HS-5 (cell line): ENCODE results near the gene IL1RN.

Source experiments
- DNase-seq: peaks from one replicate; pipeline ENCODE4 v3.0.0-alpha.2; 2012; ENCODE audit warnings: low read depth

IL1RN gene

DNA sequence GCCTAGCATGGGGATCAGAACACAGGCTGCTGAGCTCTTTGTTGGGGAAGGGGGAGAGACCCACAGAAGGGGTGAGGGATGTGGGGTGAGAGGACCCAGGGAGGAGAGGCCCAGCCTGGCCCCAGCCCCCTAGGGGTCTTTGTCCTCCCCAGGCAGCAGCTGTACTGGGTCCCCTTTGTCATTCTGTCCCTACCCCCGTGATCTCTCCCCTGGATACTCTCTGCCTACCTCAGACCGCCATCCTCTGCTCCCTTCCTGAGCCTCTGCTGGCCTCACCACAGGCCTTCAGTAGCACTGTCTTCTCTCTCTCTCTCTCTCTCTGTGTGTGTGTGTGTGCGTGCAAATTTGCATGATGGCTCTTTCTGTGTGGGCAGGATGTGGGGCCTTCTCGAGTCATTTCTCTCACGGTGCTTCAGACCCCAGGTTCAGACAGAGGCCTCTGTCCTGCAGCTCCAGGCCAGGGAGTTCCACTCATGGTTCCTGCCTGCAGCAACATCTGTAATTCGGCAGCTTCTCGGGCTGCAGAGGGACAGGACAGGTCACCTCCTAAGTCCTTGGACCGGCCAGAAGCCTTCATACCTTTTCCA is 47.7 kb downstream of the IL1RN start:
- DNase-seq: no peak

DNA sequence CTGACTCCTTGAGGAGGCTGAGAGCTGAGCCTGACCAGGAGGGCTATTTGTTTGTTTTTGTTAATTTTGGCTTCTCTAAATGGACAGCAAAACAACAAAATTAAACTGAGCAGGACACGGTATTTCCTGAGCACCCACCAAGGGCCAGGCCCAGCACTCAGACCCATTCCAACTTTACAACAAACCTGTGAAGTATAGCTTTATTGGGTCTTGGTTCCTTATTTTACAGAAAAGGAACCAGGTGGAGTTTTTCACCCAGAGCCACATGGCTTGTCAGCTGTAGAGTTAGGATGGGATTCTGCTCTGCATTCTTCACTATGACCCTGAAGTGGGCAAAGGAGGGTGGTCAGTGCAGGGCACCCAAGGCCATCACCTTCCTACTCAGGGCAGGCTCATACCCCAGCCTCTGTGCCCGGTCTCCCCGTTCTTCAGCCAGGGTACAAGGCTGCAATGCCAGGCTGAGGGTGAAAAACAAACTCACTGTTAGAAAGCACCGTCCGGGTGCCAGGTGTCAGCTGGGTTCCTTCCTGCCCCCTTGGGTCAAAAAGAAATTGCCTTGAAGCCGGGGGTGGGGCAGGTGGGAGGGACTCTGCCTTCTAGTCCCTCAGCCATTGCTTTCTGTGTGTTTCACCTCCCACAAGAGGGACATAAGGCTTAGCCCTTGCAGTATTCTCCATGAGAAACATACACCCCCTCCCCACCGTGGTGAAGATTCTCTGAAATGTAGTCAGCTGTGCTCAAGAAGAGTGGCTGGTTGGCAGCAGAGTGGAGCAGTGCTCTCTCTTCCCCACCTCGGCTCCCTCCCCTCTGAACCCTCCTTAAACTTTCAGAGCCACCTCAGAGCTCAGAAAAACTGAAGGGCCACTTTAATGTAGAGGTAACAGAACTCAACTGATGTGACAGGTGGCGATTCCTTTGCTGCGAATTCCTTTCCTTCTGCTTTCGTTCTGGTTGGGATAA is 48.6 kb downstream of the IL1RN start:
- DNase-seq: no peak

DNA sequence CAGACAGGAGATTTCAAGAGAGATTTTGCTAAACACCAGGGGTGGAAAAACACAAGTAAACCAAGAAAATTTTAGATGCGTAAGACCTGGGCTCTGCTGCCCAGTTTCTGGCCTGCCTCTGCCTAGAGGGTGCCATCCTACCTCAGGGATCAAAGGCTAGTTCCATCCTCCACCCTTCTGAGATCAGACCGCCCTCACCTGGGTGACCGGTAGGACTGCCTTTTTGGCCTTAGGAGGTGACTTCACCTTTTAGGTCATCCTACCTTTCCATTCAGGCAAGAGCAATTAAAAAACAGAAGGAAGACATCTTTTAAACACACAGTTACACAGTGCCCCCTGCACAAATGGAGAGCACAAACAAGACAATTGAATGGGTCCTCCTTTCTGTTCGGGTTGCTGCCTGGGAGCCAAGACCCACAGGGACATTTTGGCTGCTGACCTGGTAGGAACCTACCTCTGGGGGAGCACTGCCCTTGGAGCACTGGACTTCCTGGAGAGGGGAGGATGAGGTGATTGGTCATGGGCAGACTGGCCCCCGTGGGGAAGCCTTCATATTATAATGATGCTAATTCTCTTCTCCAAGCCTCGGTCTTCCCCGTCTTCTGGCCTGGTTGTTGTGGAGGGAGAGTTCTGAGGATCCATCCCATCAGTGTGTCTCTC is 49.4 kb downstream of the IL1RN start:
- no peak for DNase-seq

DNA sequence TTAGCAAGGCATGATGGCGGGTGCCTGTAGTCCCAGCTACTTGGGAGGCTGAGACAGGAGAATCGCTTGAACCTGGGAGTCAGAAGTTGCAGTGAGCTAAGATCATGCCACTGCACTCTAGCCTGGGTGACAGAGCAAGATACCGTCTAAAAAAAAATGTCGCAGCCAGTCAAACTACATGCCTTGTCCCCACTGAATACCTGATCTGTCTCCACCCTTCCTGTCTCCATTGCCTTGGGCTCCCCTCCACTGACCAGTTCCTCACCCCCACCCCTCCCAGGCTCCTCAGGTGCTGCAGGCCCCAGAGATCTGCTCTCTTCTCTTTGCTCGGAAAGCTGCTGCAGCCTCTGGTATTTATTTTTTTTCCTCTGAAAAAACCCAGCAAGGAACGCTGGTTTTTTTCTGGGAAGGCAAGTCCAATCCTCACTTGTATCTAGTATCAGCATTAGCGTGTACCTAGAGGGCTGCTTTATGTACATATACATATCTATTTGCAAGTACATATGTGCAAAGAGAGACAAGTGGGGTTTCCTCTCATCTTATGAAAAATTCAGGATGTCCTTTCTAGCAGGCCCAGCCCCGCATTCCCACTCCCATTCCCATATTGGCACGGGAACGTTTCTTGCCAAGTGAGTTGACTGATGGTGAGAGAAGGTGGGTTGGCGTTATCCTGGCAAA is 50.8 kb downstream of the IL1RN start:
- no peak for DNase-seq

DNA sequence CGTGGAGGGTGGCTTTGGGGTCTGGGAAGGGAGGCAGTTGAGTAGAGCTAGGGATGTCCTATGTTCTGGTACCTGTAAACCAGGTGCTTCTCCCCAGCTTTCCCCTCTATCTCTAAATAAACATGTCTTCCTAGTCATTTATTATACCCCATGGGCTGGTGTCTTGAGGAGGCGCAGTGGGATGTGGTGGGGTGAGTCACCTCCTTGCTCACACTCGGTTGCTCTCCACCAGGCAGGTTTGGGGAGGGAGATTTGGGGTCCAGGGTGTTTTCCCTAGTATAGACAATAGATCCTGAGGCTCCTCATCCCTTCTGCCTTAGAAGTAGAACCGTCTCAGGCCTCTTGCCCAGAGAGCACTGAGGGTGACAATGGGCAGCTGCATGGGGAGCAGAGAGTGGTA is 51.5 kb downstream of the IL1RN start:
- DNase-seq: no peak

DNA sequence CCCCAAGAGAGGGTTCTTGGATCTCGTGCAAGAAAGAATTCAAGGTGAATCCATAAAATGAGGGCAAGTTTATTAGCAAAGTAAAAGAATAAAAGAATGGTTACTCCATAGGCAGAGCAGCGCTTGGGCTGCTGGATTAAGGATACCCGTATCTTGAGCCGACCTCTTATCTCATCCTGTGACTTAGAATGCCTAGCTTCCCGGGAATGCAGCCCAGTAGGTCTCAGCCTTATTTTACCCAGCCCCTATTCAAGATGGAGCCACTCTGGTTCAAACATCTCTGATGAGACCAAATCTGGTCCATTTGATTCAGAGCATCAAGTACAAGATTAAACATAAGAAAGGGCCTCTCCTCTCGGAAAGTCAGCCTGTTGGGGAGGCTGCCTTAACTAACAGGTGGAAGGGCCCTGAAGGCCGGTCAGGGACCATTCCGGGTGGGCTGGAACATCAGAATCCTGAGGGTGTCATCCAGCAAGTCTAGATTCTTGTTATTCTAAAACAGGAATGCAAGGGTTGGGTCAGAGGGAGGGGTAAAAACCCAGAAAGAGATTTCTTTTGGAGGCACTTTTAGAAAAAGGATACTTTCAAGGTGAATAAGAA is 52.1 kb downstream of the IL1RN start:
- DNase-seq: no peak

DNA sequence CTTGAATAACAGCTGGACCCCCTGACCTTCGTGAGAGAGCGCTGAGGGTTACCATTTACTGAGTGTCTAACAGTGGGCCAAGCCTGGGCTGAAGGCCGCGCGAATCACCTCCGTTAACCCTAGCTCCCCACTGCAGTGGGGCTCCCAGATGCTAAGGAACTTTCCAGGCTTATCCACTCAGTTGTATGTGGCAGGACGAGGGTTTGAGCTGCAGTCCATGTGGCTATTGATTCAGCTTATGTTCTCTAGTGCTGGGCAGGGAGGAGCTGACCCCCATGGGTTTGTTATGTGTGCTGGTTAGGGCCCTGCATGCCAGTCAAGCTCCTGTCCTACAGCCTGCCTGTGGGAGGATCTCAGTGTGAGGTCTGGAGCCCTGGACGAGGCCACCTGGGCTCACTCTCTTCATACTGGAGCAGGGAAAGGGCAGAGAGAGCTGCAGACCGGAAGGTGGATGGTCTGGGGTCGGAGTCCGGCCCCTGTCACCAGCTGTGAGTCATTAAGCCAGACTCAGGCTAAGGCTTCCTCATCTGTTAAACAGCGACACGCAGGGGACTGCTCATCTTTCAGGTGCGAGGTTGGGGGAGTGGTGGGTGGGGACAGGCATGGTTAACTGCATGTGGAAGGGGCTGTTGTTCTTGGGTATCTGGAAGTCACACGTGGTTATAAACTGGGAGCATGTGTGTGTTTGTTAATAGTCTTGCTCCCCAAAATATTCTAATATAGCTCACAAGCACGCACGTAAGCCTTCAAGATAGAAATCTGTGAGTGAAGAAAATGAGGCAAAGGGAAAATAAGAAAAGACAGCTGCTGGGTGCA is 52.9 kb downstream of the IL1RN start:
- no peak for DNase-seq

DNA sequence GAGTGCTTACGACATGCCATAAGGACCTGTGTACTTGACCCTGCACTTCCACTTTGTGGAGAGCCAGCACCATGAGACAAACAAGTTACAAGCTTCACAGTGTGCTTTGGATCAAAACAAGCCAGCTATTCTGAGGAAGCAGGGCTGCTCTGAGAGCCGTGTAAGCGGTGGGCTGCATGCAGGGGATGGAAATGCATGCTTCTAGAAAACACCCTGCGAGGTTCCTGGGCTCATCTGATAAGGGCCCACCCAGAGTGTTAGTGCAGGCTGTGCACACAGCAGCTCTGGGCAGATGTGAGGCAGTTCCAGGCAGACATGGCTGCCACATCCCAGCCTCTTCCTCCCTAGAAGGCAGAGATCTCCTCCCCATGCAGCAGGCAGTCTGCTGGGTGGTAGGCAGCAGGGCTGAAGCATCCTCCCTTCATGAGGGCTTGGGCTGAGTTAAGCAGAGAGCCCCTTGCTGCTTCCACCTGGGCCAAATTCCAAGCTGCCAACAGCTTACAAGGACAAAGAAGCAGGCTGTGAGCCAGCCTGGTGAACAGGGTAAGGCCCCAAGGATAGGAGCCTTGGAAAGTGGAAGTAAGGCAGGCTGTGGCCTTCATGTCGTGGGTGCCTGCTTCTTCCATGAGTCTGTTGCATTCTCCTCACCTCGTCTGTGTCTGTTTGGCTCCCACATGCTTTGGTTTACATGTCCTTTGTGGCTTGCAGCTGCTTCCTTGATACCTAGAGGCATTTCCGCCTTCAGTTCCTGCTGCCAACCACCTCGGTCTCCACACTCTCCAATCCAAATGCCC is 54.1 kb downstream of the IL1RN start:
- no peak for DNase-seq

DNA sequence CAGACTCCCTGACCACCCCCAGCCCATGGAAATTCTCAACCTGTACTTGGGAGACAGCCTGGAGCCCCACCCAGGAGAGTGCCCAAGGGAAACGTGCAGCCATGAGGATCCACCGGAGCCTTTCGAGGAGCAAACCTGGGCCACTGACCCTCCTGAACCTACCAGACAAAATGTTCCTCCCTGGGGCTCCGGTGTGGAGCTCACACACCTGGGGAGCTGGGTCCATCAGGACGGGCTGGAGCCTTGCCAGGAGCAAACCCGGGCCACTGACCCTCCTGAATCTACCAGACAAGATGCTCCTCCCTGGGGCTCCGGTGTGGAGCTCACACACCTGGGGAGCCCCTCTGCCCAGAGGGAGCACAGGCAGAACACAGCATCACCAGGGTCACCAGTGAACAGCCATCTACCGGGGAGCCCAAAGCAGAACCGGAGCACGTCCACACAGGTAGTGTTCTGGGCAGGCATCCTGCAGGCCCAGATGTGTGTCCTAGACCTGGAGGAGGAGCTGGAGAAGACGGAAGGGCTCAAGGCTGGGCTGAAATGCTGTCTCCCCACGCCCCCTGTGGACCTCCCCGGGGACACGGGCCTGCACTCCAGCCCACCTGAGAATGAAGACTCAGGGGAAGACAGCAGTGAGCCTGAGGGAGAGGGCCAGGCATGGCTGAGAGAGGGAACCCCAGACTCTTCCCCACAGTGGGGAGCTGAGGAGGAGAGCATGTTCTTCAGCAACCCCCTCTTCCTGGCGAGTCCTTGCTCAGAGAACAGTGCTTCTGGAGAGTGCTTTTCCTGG is 55.3 kb downstream of the IL1RN start:
- no peak for DNase-seq

DNA sequence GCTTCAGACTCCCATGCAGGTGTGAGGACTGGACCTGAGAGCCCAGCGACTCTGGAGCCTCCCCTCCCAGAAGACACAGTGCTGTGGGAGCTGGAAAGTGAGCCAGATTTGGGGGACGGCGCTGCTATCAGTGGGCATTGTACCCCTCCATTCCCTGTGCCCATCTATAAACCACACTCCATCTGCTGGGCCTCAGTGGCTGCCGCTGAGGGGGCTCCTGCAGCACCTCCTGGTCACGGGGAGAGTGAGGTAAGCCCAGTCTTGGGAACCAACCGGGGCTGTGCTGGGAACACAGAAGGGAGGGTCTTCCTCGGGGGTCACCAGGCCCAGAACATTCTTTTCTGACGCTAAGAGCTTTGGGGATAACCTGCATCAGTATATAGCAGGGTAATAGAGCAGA is 55.9 kb downstream of the IL1RN start:
- DNase-seq: no peak
